Stimulated activated CD8-positive, alpha-beta memory T cell treated with anti-CD3 and anti-CD28 coated beads, Interleukin-15, amount 100 ng/mL, for 4 hours (primary cell): ENCODE results near the gene SLC25A19.
A peak's percentile ranks its signal among the peaks of the same experiment; 100 is the strongest.
"Not testable (repeated sequence)": the region's sequence is repeated elsewhere in the genome, so short reads cannot be mapped to it uniquely, and the experiment has no call there.

Experiments used
- DNase-seq, 2 donors: peaks; one replicate each; pipeline ENCODE4 v3.0.0-alpha.2; 2020; ENCODE audit warnings: low read depth in 2 of 2

SLC25A19 gene

GRCh38 chr17:75267411-75268232 is 21.6 kb downstream of the SLC25A19 start:
- DNase-seq: no peak

DNA sequence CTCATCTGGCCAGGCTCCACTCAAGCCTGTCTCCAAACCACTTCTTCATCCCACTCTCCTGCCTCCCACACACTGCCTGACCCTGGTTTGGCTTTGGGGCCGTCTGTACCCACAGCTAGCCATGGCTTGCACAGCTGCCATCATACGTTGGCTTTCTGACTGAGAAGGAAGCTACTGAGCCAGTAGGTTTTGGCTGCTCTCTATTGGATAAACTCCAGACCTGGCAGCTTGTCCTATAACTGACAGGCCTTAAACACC is 22.2 kb downstream of the SLC25A19 start:
- no peak for DNase-seq

- DNase-seq: no peak
Measured at GRCh38 chr17:75266316-75267152, 22.7 kb downstream of the SLC25A19 start.

- no peak for DNase-seq
Measured at GRCh38 chr17:75265614-75266315, 23.5 kb downstream of the SLC25A19 start.

GRCh38 chr17:75263055-75263454 is 26.2 kb downstream of the SLC25A19 start:
- DNase-seq: no peak

DNA sequence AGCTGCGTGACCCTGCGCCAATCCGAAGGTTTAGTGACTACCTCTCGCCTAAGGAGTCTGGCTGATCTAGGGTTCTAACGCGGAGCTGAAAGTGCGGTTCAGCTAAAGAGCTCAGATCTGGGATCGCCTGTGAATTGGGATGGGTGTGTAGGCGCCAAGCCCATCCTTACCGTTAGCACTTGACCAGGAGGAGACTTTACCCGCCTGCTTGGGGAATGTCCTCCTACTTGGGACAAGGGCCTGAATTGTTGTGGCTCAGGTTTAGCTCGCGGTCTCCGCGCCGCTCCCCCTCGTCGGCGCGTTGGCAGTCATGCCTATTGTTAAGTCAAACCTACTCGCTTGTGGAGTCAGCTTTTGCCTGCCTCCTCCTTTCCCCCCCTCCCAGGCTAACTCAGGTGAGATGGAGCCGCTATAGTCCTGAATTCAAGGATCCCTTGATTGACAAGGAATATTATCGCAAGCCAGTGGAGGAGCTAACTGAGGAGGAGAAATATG is 27.1 kb downstream of the SLC25A19 start:
- no peak for DNase-seq

DNA sequence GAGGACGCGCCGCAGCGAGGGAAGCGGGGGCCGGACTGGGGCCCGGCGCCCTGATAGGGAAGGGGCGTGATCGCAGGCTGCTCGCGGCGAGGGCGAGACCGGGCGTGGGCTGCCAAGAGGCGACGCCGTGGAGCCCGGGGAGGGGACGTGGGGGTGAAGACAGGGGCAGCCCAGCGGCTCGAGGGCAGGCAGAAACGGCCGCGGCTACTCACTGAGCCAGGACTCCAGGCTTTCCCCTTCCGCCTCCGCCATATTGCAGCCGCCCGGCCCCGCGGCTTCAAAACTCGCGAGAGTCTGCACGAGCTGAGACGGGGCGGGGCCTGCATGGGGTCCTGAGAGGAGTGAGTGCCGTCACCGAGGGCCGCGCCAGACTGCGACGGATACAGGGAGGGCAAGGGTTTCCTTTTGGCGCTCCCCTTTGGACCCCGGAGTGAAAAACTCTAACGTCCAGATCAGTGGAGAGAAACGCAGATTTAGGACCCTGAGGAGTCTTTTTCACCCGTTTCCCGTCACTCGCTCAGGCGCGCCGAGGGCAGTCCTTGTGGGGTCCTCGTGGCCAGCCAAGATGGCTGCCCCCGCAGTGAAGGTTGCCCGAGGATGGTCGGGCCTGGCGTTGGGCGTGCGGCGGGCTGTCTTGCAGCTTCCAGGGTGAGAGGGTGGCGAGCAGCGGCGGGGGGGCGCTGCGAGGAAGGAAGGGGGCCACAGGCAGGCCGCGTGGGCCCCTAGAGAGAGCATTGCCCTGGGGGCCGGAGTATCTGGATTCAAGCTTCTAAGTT is 27.7 kb downstream of the SLC25A19 start, which contains the start of the genes GGA3 and MRPS7:
GGA3 (minus strand) TSS at position 271 of the 776 bp plus-strand sequence; CDS start at position 252, 19 bp downstream.
MRPS7 (plus strand) TSS at position 544 of the 776 bp plus-strand sequence; CDS start at position 566, 22 bp downstream.
- DNase-seq: peak; percentile 90 to 91

GRCh38 chr17:75260641-75261335 is 28.4 kb downstream of the SLC25A19 start:
- peak; percentile 15 to 42 for DNase-seq

- DNase-seq: not testable (repeated sequence)
Measured at GRCh38 chr17:75257228-75257627, 32.0 kb downstream of the SLC25A19 start.

- DNase-seq: not testable (repeated sequence)
Measured at GRCh38 chr17:75255954-75256698, 33.1 kb downstream of the SLC25A19 start.

- no peak for DNase-seq
Measured at GRCh38 chr17:75252039-75252816, 37.0 kb downstream of the SLC25A19 start.

GRCh38 chr17:75250009-75250471 is 39.2 kb downstream of the SLC25A19 start:
- peak; percentile 66 to 87 for DNase-seq

DNA sequence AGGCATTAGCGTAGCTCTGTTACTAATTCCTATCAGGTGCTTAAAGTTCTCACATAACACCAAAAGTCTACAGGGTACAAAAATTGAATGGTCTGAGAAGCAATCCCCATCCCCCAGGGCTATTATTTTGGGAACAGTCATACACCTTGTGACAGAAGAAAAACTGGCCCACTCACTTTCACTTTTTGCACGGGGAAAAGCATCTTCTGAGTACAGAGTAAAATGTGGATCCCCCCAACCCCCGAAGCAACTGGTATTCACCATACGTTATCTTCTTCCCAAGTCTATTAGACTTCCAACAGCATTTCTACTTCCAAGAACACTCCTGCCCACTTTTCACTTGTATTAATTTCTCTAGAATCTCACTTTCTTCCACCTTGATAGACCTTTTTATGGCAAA is 39.7 kb downstream of the SLC25A19 start:
- no peak for DNase-seq

- DNase-seq: no peak
Measured at GRCh38 chr17:75246404-75246803, 42.8 kb downstream of the SLC25A19 start.

- DNase-seq: no peak
Measured at GRCh38 chr17:75245011-75245410, 44.2 kb downstream of the SLC25A19 start.

GRCh38 chr17:75244133-75244866 is 44.9 kb downstream of the SLC25A19 start:
- no peak for DNase-seq

GRCh38 chr17:75242461-75243042 is 46.7 kb downstream of the SLC25A19 start:
- DNase-seq: no peak

GRCh38 chr17:75241996-75242460 is 47.2 kb downstream of the SLC25A19 start:
- DNase-seq: no peak
